GM19193 (cell line): ENCODE measurements around the gene CCL8.

Source experiments
- POLR2A ChIP-seq: IDR thresholded peaks from 4 replicates; pipeline ENCODE4 v1.6.1; 2011; ENCODE audit not compliant: insufficient read depth, insufficient read length; ENCODE audit errors: extremely low read depth

The CCL8 gene

DNA sequence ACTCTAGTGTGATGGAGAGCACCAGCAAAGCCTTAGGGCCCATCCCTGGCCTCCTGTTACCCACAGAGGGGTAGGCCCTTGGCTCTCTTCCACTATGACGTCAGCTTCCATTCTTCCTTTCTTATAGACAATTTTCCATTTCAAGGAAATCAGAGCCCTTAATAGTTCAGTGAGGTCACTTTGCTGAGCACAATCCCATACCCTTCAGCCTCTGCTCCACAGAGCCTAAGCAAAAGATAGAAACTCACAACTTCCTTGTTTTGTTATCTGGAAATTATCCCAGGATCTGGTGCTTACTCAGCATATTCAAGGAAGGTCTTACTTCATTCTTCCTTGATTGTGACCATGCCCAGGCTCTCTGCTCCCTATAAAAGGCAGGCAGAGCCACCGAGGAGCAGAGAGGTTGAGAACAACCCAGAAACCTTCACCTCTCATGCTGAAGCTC, at the start of gene CCL8:
TSS of gene CCL8 (plus strand) at position 397 of the 445 bp plus-strand sequence. CDS start 67 bp downstream, outside the sequence.
- no peak for TF ChIP-seq POLR2A

DNA sequence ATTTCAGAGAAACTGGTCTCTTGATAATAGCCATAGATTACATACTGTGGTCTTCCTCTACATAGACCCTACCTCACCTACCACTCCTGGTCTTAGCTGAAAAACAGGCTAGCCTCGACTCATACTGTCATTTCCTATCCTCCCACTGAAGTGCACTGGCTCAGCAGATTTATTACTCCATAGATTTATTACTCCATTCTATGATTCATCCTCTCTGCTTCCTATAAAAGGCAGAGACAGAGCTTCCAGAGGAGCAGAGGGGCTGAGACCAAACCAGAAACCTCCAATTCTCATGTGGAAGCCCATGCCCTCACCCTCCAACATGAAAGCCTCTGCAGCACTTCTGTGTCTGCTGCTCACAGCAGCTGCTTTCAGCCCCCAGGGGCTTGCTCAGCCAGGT, 49.3 kb upstream of the CCL8 start, which contains the start of gene CCL7:
TSS of gene CCL7 (plus strand) at position 253 of the 400 bp plus-strand sequence. CDS start at position 323, 70 bp downstream.
- no peak for TF ChIP-seq POLR2A

- TF ChIP-seq POLR2A = no peak
Observed at GRCh38 chr17:34275881-34276280, 43.4 kb upstream of the CCL8 start.

DNA sequence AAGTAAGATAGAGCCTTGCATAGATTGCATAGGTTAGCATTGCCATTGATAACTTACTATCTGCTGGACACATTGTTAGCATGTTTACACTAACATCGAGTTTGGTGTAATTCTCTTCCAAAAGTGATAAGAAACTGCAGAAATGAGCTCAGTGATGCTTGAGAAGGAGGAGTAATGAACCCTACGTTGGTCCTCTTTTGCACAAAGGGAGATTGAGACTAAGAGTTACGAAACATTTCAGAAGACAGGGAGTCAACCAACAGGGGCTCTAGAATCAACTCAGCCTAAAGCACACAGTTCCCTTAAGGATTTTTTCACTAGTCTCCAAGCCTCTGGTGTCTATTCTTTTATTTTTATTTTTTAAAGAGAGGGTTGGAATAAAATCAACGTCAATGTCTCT, 42.4 kb upstream of the CCL8 start:
- no peak for TF ChIP-seq POLR2A

GRCh38 chr17:34283571-34283970, 35.7 kb upstream of the CCL8 start:
- no peak for TF ChIP-seq POLR2A

GRCh38 chr17:34285286-34285792, 33.9 kb upstream of the CCL8 start, which contains the start of gene CCL11:
Gene CCL11, plus strand, starts transcription at chr17:34285742. Its CDS starts 67 bp downstream, at chr17:34285809.
- no peak for TF ChIP-seq POLR2A

DNA sequence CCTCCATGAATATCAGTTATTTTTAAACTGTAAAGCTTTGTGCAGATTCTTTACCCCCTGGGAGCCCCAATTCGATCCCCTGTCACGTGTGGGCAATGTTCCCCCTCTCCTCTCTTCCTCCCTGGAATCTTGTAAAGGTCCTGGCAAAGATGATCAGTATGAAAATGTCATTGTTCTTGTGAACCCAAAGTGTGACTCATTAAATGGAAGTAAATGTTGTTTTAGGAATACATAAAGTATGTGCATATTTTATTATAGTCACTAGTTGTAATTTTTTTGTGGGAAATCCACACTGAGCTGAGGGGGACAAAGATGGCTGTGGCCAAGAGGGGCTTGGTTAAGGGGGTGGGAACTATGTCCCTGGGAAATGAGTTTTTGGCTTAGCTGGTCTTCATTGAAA, 31.4 kb upstream of the CCL8 start:
- no peak for TF ChIP-seq POLR2A

DNA sequence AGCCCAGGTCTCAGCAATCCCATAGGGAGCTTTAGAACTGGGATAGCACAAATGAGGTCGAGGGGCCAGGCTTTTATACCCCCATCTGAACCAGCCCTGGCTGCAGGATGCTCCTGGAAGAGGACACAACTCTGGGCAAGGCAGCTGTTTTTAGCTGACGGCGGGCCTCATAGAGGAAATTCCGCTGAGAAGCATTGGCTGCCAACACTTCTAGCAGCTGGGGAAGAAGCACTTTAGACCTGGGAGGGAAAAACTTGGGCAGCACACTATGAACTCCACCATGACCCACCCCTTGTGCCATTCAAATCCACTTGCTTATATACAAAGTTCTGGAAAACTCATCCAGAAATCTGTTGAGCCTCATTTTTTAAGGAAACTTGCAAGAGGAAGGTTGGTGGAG, 28.6 kb upstream of the CCL8 start:
- TF ChIP-seq POLR2A = no peak

DNA sequence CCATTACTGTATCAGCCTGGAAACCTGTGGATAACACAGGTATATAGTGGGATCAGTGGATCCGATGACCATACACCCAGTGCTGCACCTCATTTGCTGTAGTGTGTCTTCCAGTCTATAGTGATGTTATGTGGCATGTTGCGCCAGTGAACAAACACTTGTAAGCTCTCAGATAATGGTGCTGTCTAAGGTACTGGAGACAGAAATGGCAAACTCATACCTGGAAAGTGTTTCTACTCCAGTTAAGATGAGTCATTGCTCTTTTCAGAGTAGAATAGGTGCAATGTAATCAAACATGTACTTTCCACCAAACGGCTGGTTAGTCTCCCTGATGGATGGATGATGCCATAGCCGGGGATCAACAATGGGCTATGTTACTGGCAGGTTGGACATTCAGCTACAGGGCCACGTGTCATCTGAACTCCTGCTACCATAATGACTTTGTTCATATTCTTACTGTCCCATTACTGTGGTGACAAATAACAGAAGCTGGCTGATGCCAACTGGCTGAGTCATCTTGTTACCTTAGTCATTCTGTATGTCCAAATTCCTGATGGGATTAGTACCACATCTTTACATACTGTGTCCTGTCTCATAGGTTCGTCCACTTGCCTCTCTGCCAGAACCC, 27.4 kb upstream of the CCL8 start:
- no peak for TF ChIP-seq POLR2A

DNA sequence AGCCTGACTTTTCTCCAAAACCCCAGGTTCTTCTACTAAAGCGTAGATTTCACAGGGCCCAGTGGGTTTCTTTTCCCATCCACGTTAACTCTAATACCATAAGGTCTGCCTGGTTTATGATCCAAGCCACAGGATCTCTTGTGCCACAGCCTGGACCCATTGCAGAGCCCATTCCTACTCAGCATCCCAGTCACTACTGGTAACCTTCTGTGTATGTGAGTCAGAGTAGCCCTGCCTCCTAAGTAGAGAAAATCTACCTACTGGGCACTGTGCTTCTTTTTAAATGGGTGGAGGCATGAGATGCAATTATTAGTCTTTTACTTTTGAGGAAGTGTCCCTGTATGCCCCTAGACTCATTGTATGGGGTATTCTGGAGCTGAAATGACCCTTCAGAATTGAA, 20.2 kb upstream of the CCL8 start:
- no peak for TF ChIP-seq POLR2A

DNA sequence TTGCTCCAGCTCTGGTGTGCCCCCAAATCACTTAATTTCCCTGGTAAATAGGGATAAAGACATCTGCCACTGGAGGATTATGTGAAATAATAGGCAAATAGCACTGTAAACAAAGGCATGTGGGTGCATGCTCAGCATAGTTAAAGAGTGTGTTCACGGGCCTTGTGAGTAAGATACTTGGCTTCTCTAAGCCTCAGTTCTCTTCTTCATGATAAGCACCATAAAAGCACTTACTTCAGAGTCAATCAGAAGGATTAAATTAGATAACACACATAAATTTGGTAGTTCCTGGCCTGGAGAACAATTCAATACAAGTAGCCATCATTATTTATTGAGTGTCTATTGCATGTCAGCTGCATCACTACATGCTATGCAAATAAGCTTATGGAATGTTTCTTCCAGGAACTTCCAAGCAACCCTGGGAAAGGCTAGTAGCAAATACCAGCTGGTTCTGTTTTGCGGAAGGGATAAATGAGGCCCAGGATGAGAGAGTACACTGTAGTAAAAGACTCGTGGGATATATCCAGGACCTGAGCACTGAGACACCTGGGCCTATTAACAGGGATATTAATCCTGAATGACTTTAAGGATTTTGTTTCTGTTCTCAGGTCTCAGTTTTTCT, 19.2 kb upstream of the CCL8 start:
- TF ChIP-seq POLR2A = no peak

GRCh38 chr17:34300652-34301370, 18.4 kb upstream of the CCL8 start:
- no peak for TF ChIP-seq POLR2A

DNA sequence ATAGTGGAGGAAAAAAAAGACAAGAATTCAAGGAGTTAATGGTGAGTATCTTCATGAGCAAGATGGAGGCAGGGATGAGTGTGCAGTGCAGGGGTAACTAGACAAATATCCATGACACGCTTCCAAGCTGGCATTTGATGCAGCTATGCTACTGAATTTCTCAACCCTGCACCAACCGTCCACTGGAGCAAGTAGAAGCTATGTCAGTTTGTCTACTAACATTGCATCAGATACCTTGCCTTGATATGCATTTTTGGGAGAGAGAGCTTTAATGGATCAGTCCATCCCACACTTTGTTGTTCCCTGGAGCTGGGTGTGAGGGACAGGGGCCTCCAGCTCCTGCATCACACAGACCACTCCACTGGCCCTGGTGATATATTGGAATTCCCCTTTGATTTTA, 17.2 kb upstream of the CCL8 start:
- TF ChIP-seq POLR2A = no peak

GRCh38 chr17:34302636-34303035, 16.6 kb upstream of the CCL8 start:
- TF ChIP-seq POLR2A = no peak

GRCh38 chr17:34303606-34304005, 15.6 kb upstream of the CCL8 start:
- no peak for TF ChIP-seq POLR2A
